ENCODE data around the gene CDH22.

DNA sequence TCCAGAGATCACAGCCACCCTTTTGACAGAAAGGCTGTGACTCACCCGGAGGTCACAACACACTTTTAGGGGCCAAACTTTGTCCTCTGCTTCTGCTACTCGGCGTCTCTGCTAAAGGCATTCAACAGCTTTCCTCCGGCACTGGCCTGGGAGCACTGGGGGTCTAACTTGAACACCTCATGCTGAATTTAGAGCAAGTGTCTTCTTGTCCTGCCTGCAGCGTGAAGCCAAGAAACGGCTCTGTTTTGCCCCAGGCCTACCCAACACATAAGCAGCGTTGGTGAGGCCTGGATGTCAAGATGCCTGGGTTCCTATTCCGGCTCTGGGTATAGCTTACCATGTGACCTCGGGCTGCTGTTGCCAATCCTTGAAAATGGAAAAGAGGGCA, 2.3 kb downstream of the CDH22 start:
- TF ChIP-seq, protein P1, sequence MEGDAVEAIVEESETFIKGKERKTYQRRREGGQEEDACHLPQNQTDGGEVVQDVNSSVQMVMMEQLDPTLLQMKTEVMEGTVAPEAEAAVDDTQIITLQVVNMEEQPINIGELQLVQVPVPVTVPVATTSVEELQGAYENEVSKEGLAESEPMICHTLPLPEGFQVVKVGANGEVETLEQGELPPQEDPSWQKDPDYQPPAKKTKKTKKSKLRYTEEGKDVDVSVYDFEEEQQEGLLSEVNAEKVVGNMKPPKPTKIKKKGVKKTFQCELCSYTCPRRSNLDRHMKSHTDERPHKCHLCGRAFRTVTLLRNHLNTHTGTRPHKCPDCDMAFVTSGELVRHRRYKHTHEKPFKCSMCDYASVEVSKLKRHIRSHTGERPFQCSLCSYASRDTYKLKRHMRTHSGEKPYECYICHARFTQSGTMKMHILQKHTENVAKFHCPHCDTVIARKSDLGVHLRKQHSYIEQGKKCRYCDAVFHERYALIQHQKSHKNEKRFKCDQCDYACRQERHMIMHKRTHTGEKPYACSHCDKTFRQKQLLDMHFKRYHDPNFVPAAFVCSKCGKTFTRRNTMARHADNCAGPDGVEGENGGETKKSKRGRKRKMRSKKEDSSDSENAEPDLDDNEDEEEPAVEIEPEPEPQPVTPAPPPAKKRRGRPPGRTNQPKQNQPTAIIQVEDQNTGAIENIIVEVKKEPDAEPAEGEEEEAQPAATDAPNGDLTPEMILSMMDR (IDR thresholded peaks at IDR 0.05 in 4 of 5, conservative IDR thresholded peaks at IDR 0.05 in 1 of 5): no peak
- TF ChIP-seq POLR2A (IDR thresholded peaks at IDR 0.05): no peak
